NT2/D1 (cell line): ENCODE measurements around the gene GPR158.

ENCODE experiments used
- DNase-seq: peaks from one replicate; pipeline ENCODE4 v3.0.0-alpha.2; 2011; ENCODE audit warnings: low read depth, low spot score
- H3K27me3 ChIP-seq: 2 replicates; pipeline ENCODE4 v1.6.0; 2011; ENCODE audit warnings: mild to moderate bottlenecking; ENCODE audit not compliant: insufficient read length, insufficient read depth
- H3K36me3 ChIP-seq: 2 replicates; pipeline ENCODE4 v1.6.1; 2011; ENCODE audit warnings: mild to moderate bottlenecking, low read length, mixed read lengths; ENCODE audit not compliant: insufficient read depth, insufficient read length
- H3K4me1 ChIP-seq: 2 replicates; pipeline ENCODE4 v1.5.1; 2011; ENCODE audit not compliant: insufficient read depth, insufficient read length
- H3K4me3 ChIP-seq: 2 replicates; pipeline ENCODE4 v1.5.1; 2011; ENCODE audit warnings: low read depth; ENCODE audit not compliant: insufficient read length
- H3K9ac ChIP-seq: 2 replicates; pipeline ENCODE4 v1.6.0; 2011; ENCODE audit warnings: low read depth; ENCODE audit not compliant: insufficient read length
- H3K9me3 ChIP-seq: 2 replicates; pipeline ENCODE4 v1.5.1; 2011; ENCODE audit warnings: mild to moderate bottlenecking, low read length; ENCODE audit not compliant: insufficient read depth
- SUZ12 ChIP-seq: IDR thresholded peaks from 2 replicates; pipeline ENCODE4 v1.6.1; 2011; ENCODE audit not compliant: insufficient read length, insufficient read depth; ENCODE audit errors: extremely low read depth
- YY1 ChIP-seq: IDR thresholded peaks from 2 replicates; pipeline ENCODE4 v1.6.1; 2011; ENCODE audit not compliant: insufficient read length, insufficient read depth
- ZNF274 ChIP-seq: IDR thresholded peaks from 2 replicates; pipeline ENCODE4 v1.6.1; 2011; ENCODE audit warnings: mild to moderate bottlenecking, low read depth, low read length

Gene GPR158, protein sequence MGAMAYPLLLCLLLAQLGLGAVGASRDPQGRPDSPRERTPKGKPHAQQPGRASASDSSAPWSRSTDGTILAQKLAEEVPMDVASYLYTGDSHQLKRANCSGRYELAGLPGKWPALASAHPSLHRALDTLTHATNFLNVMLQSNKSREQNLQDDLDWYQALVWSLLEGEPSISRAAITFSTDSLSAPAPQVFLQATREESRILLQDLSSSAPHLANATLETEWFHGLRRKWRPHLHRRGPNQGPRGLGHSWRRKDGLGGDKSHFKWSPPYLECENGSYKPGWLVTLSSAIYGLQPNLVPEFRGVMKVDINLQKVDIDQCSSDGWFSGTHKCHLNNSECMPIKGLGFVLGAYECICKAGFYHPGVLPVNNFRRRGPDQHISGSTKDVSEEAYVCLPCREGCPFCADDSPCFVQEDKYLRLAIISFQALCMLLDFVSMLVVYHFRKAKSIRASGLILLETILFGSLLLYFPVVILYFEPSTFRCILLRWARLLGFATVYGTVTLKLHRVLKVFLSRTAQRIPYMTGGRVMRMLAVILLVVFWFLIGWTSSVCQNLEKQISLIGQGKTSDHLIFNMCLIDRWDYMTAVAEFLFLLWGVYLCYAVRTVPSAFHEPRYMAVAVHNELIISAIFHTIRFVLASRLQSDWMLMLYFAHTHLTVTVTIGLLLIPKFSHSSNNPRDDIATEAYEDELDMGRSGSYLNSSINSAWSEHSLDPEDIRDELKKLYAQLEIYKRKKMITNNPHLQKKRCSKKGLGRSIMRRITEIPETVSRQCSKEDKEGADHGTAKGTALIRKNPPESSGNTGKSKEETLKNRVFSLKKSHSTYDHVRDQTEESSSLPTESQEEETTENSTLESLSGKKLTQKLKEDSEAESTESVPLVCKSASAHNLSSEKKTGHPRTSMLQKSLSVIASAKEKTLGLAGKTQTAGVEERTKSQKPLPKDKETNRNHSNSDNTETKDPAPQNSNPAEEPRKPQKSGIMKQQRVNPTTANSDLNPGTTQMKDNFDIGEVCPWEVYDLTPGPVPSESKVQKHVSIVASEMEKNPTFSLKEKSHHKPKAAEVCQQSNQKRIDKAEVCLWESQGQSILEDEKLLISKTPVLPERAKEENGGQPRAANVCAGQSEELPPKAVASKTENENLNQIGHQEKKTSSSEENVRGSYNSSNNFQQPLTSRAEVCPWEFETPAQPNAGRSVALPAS (N-terminal part only)

DNA sequence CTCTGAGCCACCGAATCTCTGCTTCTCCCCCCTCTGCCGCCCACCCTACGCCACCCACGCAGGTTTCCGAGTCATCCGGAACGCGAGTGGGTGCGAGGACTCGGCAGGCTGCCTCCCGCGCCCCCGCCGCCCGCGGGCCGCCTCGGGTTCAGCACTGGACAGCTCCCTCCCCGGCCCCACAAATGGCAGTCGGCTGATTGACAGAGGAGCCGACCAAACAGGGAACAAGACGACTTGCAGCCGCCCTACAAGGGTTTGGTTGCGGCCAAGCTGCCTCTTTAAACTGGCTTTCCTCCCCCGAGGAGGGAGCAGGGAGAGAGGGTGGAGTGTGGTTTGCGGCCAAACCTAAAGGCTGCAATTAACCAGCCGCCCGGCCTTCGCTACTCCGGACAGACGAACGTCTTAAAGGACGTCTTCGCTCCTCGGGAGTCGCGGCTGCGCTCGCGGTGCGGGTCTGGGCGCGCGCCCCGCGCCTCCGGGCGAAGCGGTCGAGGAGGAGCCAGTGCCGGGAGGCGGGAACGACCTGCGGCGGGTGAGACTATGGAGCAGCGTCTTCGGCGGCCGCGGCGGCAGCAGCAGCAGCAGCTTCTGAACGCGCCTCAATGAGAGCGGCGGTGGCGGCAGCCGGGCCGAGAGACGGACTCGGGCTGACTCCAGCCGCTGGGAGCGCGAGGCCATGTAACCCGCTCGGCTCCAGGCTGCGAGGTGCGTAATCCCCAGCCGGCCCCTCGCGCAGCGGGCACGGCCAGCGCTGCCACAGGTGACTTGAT, at the start of gene GPR158:
GPR158 (plus strand) TSS at position 541 of the 770 bp plus-strand sequence. CDS start 420 bp downstream, outside the sequence.
- Histone ChIP-seq H3K9ac (peak within 1 kb of the TSS; percentile 39), H3K4me3 (peak within 1 kb of the TSS; percentile 73)
- peak; percentile 91 for DNase-seq

DNA sequence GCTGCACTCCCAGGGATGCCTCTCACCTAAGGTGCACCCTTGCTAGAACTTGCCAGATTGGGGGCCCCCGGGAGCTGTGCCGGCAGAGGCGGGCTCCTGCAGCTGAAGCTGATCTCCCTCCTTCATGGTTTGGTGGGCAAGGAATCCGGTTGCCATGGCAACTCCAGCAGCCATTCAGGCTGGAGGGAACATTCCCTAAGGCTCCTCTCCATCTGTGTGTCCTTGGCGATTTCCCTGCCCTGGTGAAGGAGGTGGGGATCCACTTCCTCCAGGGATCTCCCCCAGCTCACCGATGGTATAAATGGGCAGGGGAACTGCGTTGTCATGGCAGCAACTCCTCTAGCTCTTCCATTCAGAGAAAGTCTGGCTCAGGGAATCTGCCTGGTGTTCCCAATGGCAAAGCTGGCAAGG, 49.6 kb upstream of the GPR158 start:
- DNase-seq: peak; percentile 33
- H3K9ac ChIP-seq: no peak overlapping the region

More for the DNA sequence above, at the start of gene GPR158:
- Histone ChIP-seq H3K9me3 (no peaks in the 10 kb centered on the region), H3K27me3 (peaks cover 73% of the 10 kb centered on the region), H3K36me3 (no peaks in the 10 kb centered on the region), H3K4me1 (peaks cover 7% of the 10 kb centered on the region)
- TF ChIP-seq SUZ12 (peak; percentile 6), YY1 (no peak)

DNA sequence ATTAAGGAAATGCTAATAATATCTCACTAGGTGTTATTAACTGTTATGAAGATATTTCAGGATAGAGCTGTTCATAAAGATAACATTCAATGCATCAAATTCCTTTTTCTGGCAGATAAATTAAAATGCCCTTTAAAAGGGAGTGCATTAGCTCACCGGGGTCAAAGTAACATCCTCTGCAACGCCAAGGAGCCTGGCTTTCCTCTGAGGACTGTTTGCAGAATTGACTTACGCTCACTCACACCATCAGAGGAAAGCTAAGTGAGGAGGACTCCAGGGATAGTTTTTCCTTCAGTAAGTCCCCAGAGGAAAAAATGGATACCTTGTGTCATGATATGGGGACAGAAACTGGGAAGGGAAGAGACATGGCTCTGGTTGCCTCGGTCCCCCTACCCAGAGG, 45.2 kb upstream of the GPR158 start:
- H3K9me3 ChIP-seq: no peaks in the 10 kb centered on the region
- H3K27me3 ChIP-seq: no peaks in the 10 kb centered on the region
- H3K36me3 ChIP-seq: no peaks in the 10 kb centered on the region
- H3K4me1 ChIP-seq: no peaks in the 10 kb centered on the region
- TF ChIP-seq YY1 (no peak), ZNF274 (no peak), SUZ12 (no peak)
- no peak overlapping the region for H3K9ac ChIP-seq
- DNase-seq: no peak
- H3K4me3 ChIP-seq: no peak overlapping the region

More for the DNA sequence above, 49.6 kb upstream of the GPR158 start:
- no peaks in the 10 kb centered on the region for H3K9me3 ChIP-seq
- no peaks in the 10 kb centered on the region for H3K4me1 ChIP-seq
- H3K4me3 ChIP-seq: no peak overlapping the region
- no peaks in the 10 kb centered on the region for H3K36me3 ChIP-seq
- no peak for TF ChIP-seq YY1
- TF ChIP-seq ZNF274: no peak
- no peak for TF ChIP-seq SUZ12
- H3K27me3 ChIP-seq: no peaks in the 10 kb centered on the region

DNA sequence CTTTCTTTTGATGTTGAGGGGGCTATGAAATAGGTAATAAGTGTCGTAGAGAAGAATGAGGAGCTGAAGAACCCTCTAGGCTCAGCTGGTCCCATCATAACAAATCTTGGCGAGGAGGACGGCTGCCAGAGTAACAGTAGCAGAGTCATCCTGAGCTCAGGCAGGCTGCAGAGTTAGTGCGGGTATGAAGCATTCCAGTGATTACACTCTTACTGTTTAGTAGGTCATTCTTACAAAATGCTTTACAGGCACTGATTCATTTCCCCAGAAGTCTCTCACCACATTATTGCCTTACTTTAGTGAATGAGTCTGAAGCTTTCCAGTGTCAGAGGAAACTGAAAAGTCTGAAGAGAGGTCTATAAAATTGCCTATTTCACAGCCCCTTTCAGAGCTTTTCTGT, 43.9 kb upstream of the GPR158 start:
- no peak for TF ChIP-seq YY1
- Histone ChIP-seq H3K27me3 (no peaks in the 10 kb centered on the region), H3K4me3 (no peak overlapping the region), H3K4me1 (no peaks in the 10 kb centered on the region), H3K9me3 (no peaks in the 10 kb centered on the region), H3K9ac (no peak overlapping the region), H3K36me3 (no peaks in the 10 kb centered on the region)
- DNase-seq: no peak

DNA sequence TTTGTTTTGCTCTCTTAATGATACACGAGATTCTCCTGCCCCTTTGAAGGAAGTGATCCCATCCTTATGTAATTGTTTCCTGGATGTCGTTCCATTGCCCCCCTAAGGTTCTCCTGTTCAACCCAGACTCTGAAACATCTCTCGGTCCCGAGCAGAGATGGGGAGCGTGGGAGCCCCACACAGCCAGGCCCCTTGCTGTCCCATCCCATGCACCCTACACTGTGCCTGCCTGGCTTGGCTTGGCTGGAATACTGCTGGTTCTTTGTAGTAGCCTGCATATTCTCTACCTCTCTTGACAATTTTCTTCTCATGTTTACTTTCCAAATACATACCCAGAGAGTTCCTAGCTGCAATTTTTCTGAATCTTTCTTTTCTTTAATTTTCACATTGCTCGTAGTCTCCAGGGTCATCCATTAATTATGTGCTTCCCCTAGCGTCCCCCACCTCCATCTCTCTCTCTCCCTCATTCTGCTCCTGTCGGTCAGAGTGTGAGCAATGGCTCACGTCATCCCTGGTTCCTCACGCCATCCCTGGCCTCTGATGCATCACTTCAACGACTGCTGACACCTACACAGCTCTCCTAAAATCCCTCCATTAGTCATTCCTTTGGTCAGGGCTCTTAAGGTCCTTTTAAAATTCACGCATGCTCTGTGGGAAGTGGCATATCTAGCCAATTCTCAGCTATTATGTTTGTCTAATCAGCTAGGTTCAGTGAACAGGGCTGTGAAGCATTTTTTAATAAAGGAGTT, 32.5 kb upstream of the GPR158 start:
- H3K27me3 ChIP-seq: no peaks in the 10 kb centered on the region
- TF ChIP-seq YY1 (no peak), SUZ12 (no peak), ZNF274 (no peak)
- no peaks in the 10 kb centered on the region for H3K4me1 ChIP-seq
- no peaks in the 10 kb centered on the region for H3K9me3 ChIP-seq
- DNase-seq: no peak
- no peak overlapping the region for H3K9ac ChIP-seq
- H3K36me3 ChIP-seq: no peaks in the 10 kb centered on the region
- H3K4me3 ChIP-seq: no peak overlapping the region

DNA sequence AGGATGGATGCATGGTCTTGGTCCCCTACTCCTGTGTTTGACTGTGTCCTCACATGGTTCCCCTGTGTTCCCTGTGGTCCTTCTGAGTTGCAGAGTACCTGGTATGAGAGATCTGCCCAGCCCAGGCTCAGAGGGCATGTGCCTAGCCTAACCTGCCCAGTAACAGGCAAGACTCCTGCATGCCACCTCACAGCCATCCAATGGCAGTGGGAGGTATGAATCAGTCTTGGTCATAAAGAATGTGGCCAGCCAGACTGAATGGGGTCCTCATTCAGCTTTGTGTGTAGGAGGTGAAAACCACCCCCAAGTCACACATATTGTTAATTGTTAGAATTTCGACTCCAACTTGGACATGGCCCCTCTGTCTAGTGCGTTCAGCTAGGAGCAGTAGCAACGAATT, 17.2 kb upstream of the GPR158 start:
- Histone ChIP-seq H3K27me3 (no peaks in the 10 kb centered on the region), H3K9ac (no peak overlapping the region), H3K4me1 (no peaks in the 10 kb centered on the region), H3K36me3 (no peaks in the 10 kb centered on the region), H3K4me3 (no peak overlapping the region), H3K9me3 (no peaks in the 10 kb centered on the region)
- DNase-seq: no peak
- no peak for TF ChIP-seq YY1
- no peak for TF ChIP-seq SUZ12
- TF ChIP-seq ZNF274: no peak
